IMR-90 (cell line): Measurements from ENCODE around the gene MPPED1. TPM values are rescaled to one million over a fixed set of nuclear protein-coding genes. Genes with fewer than 3 reads are reported as not detected.

Source experiments
- ATAC-seq: fragments of 200-7000 bp; cut with Tn5 transposase; 2 replicates; pipeline ENCODE4 v1.9.1; 2020; ENCODE audit warnings: low read depth, mild to moderate bottlenecking, moderate library complexity
- BruUV-seq: library from RNA; stranded (reverse); fragments of 400-500 nt; replicated peaks from 2 replicates; lab custom pipeline; 2021; lab: Mats Ljungman, UMichigan
- CTCF ChIA-PET: fragments of 300-600 bp; formaldehyde crosslinking; extraction: SDS; loops from one replicate; lab custom pipeline; 2021; ENCODE audit warnings: antibody characterized with exemption; lab: Yijun Ruan, JAX
- POLR2A ChIA-PET: fragments of 300-600 bp; sonication (Branson Sonifier 250); formaldehyde crosslinking; loops from one replicate; lab custom pipeline; 2022; ENCODE audit warnings: antibody characterized with exemption; ENCODE audit not compliant: unreplicated experiment; lab: Charles Lee
- DNase-seq: peaks from one replicate; pipeline ENCODE4 v3.0.0; 2013
- H2AFZ ChIP-seq: replicated peaks from 2 replicates; pipeline ENCODE3; 2013; ENCODE audit warnings: low read length, mild to moderate bottlenecking; ENCODE audit not compliant: poor library complexity
- H2AK5ac ChIP-seq: 2 replicates; pipeline ENCODE4 v1.6.1; 2013; ENCODE audit warnings: low read depth, low read length, inconsistent platforms
- H2AK9ac ChIP-seq: replicated peaks from 2 replicates; pipeline ENCODE3; 2013; ENCODE audit warnings: mild to moderate bottlenecking, low read depth, low read length, moderate library complexity; ENCODE audit not compliant: poor library complexity
- H2BK120ac ChIP-seq: 2 replicates; pipeline ENCODE4 v1.6.1; 2013; ENCODE audit warnings: low read depth, low read length, inconsistent platforms
- H2BK15ac ChIP-seq: 3 replicates; pipeline ENCODE4 v1.6.1; 2013; ENCODE audit warnings: low read depth, low read length, inconsistent platforms
- H2BK20ac ChIP-seq: 2 replicates; pipeline ENCODE4 v1.6.1; 2013; ENCODE audit warnings: low read depth, mild to moderate bottlenecking, inconsistent platforms, low read length, moderate library complexity
- H2BK5ac ChIP-seq: 2 replicates; pipeline ENCODE4 v1.6.1; 2013; ENCODE audit warnings: mild to moderate bottlenecking, low read depth, low read length, inconsistent platforms; ENCODE audit not compliant: poor library complexity, severe bottlenecking
- H3K14ac ChIP-seq: replicated peaks from 2 replicates; pipeline ENCODE4 v1.6.1; 2013; ENCODE audit warnings: low read depth, low read length, inconsistent platforms
- H3K18ac ChIP-seq: 2 replicates; pipeline ENCODE4 v1.6.1; 2013; ENCODE audit warnings: low read depth, low read length, control low read depth
- H3K23ac ChIP-seq: 2 replicates; pipeline ENCODE4 v1.6.1; 2013; ENCODE audit warnings: low read depth, low read length, inconsistent platforms
- H3K27ac ChIP-seq: 2 replicates; pipeline ENCODE4 v1.5.1; 2013; ENCODE audit warnings: mild to moderate bottlenecking, control low read depth, low read length; ENCODE audit not compliant: insufficient read depth
- H3K27me3 ChIP-seq: 2 replicates; pipeline ENCODE4 v1.6.1; 2013; ENCODE audit warnings: low read length; ENCODE audit not compliant: control insufficient read depth, insufficient read depth
- H3K36me3 ChIP-seq: 2 replicates; pipeline ENCODE4 v1.6.1; 2013; ENCODE audit warnings: low read length, mixed read lengths; ENCODE audit not compliant: control insufficient read depth, insufficient read depth
- H3K4ac ChIP-seq: 2 replicates; pipeline ENCODE4 v1.6.1; 2013; ENCODE audit warnings: low read depth, low read length, inconsistent platforms
- H3K4me1 ChIP-seq: 2 replicates; pipeline ENCODE4 v1.6.1; 2013; ENCODE audit warnings: low read length, mixed read lengths; ENCODE audit not compliant: control insufficient read depth, insufficient read depth
- H3K4me2 ChIP-seq: 2 replicates; pipeline ENCODE4 v1.6.1; 2013; ENCODE audit warnings: low read depth, mild to moderate bottlenecking, control low read depth, low read length, moderate library complexity
- H3K4me3 ChIP-seq: 2 replicates; pipeline ENCODE4 v1.5.1; 2013; ENCODE audit warnings: low read depth, mild to moderate bottlenecking, control low read depth, low read length, moderate library complexity; ENCODE audit not compliant: insufficient read depth
- H3K56ac ChIP-seq: 2 replicates; pipeline ENCODE4 v1.6.1; 2013; ENCODE audit warnings: low read length, inconsistent platforms; ENCODE audit not compliant: insufficient read depth; ENCODE audit errors: extremely low read depth
- H3K79me1 ChIP-seq, 2 experiments: 2 replicates each; pipeline ENCODE4 v1.6.1; 2013; ENCODE audit warnings: low read length in 2 of 2, inconsistent platforms in 1 of 2, low read depth in 1 of 2
- H3K9ac ChIP-seq: 2 replicates; pipeline ENCODE4 v1.6.1; 2013; ENCODE audit warnings: low read depth, low read length, control low read depth
- H3K9me1 ChIP-seq: 2 replicates; pipeline ENCODE4 v1.6.1; 2013; ENCODE audit warnings: low read length, inconsistent platforms; ENCODE audit not compliant: insufficient read depth
- H3K9me3 ChIP-seq: 2 replicates; pipeline ENCODE4 v1.6.1; 2013; ENCODE audit warnings: low read length; ENCODE audit not compliant: control insufficient read depth, insufficient read depth
- H4K20me1 ChIP-seq: 2 replicates; pipeline ENCODE4 v1.6.1; 2013; ENCODE audit warnings: low read length, inconsistent platforms; ENCODE audit not compliant: insufficient read depth
- H4K5ac ChIP-seq: 2 replicates; pipeline ENCODE4 v1.6.1; 2013; ENCODE audit warnings: mild to moderate bottlenecking, low read depth, low read length, control low read depth
- H4K8ac ChIP-seq, 2 experiments: 2 replicates each; pipeline ENCODE4 v1.6.1; 2013; ENCODE audit warnings: low read depth in 2 of 2, low read length in 2 of 2, control low read depth in 1 of 2, inconsistent platforms in 1 of 2
- H4K91ac ChIP-seq: 2 replicates; pipeline ENCODE4 v1.6.1; 2013; ENCODE audit warnings: low read depth, low read length, inconsistent platforms; ENCODE audit not compliant: insufficient read depth
- BHLHE40 ChIP-seq: fragments of 150-350 bp; IDR thresholded peaks from 2 replicates; pipeline ENCODE4 v1.6.1; 2016; ENCODE audit warnings: mild to moderate bottlenecking, low read depth, low read length
- CEBPB ChIP-seq: IDR thresholded peaks from 2 replicates; pipeline ENCODE4 v1.6.1; 2012; ENCODE audit warnings: low read depth, low read length, improper control_type of control experiment
- CHD1 ChIP-seq: IDR thresholded peaks from 2 replicates; pipeline ENCODE4 v1.6.1; 2012; ENCODE audit warnings: low read depth, low read length, improper control_type of control experiment
- FOS ChIP-seq: fragments of 150-350 bp; IDR thresholded peaks from 2 replicates; pipeline ENCODE4 v1.6.1; 2016; ENCODE audit warnings: low read depth, low read length
- MAFK ChIP-seq: IDR thresholded peaks from 2 replicates; pipeline ENCODE4 v1.6.1; 2012; ENCODE audit warnings: low read depth, low read length, improper control_type of control experiment
- POLR2A ChIP-seq: IDR thresholded peaks from 2 replicates; pipeline ENCODE4 v1.6.1; 2012; ENCODE audit warnings: mild to moderate bottlenecking, low read depth, low read length
- RAD21 ChIP-seq: IDR thresholded peaks from 2 replicates; pipeline ENCODE4 v1.6.1; 2012; ENCODE audit warnings: low read length, improper control_type of control experiment
- RCOR1 ChIP-seq: IDR thresholded peaks from 2 replicates; pipeline ENCODE4 v1.6.1; 2012; ENCODE audit warnings: mild to moderate bottlenecking, low read length, improper control_type of control experiment; ENCODE audit not compliant: insufficient replicate concordance
- RFX5 ChIP-seq: IDR thresholded peaks from 2 replicates; pipeline ENCODE4 v1.8.0; 2012; ENCODE audit warnings: low read depth, mild to moderate bottlenecking, low read length, moderate library complexity
- SMC3 ChIP-seq: fragments of 150-350 bp; IDR thresholded peaks from 2 replicates; pipeline ENCODE4 v1.6.1; 2016; ENCODE audit warnings: low read depth, mild to moderate bottlenecking, antibody characterized with exemption, low read length, moderate library complexity
- WGBS, 2 experiments: methylation state at CpG; one replicate each; pipeline versions ENCODE4 v1.1.5 to v1.1.7; 2013; ENCODE audit warnings: missing lambda C conversion rate in 2 of 2; ENCODE audit not compliant: insufficient read length in 1 of 2; ENCODE audit errors: extremely low coverage in 2 of 2; 5-methylcytosine and 5-hydroxymethylcytosine counted together
- dilution Hi-C: fragments of 300-500 bp; cut with HindIII; formaldehyde crosslinking; loops from one replicate; pipeline ENCODE4 v1.14.3; 2018; ENCODE audit warnings: low sequenced_read_pairs; ENCODE audit not compliant: unreplicated experiment
- in situ Hi-C: fragments of 300-500 bp; cut with MboI; formaldehyde crosslinking; loops from 3 replicates; pipeline ENCODE4 v1.14.3; 2019; ENCODE audit warnings: low sequenced_read_pairs, inconsistent platforms, mixed read lengths
- intact Hi-C: fragments of 100-400 bp; cut with micrococcal nuclease; formaldehyde crosslinking; loops from 2 replicates; pipeline ENCODE4 v1.10.0; 2022
- polyA plus RNA-seq, 3 experiments: library from polyadenylated mRNA; depleted of rRNA; stranded (reverse); fragments of >200 nt; gene quantifications; 2 replicates each; pipeline ENCODE4 v1.2.3, GENCODE V29; 2012; ENCODE audit warnings: low replicate concordance in 1 of 3
- total RNA-seq: library from RNA; depleted of rRNA; stranded (reverse); fragments of >200 nt; gene quantifications from 2 replicates; pipeline ENCODE4 v1.2.3, GENCODE V29; 2012
- TF ChIP-seq, protein P1 (sequence below): fragments of 150-350 bp; IDR thresholded peaks from 2 replicates; pipeline ENCODE4 v1.6.1; 2017; ENCODE audit warnings: mild to moderate bottlenecking, antibody characterized with exemption, low read length, low read depth

MPPED1 gene
- total and polyA plus RNA-seq, 2 of the 4 experiments (the other 2 are of a cell fraction): not detected

DNA sequence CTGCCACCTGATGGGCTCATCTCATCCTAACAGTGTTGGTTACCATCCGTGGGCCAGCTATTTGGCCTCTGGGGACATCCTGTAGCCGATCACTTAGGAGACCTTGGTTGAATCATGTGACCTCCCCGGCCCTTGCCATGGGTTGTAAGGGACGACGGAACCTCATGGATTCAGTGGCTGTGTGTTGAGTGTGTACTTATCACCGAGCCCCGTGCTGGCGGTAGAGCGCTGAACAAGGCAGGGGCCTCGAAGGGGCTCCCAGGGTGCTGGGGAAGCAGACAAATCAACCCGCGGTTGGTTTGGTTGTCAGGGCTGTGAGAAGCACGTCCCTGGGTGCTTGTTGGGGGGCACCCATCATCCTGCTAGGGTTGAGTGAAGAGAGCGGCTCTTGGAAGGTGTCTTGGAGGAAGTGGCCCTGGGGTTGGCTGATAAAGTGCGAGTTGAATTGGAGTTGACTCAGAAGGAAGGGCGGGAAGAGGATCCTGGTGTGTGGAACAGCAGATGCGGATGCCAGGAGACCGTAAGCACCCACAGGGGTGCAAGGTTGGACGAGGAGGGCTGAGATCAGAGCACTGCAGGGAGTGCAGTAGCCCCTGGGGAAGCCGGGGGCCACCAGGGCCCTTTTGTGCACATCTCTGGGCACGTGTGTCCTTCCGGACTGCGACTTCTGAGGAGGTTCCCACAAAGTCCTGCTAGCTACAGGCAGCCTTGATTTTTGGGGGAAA, 53.6 kb downstream of the MPPED1 start:
- DNase-seq (no peak), ATAC-seq (no peak)
- dilution Hi-C loops: no loop called here
- intact Hi-C loops: no loop called here
- WGBS, 2 experiments: 56% methylated on average over 9 of the region's 23 CpGs; no CpG with 5 or more reads in 1 of the 2 experiments
- Histone ChIP-seq H3K9ac (no peak overlapping the region), H2AFZ (no peak overlapping the region), H4K20me1 (no peaks in the 10 kb centered on the region), H3K56ac (no peak overlapping the region), H3K18ac (no peak overlapping the region), H4K8ac (no peak overlapping the region), H3K9me3 (peaks cover 1% of the 10 kb centered on the region; the same call in 1 of the 2 replicates), H2AK9ac (no peak overlapping the region), H3K4me2 (no peak overlapping the region), H4K5ac (no peak overlapping the region), H3K4ac (no peak overlapping the region), H3K4me1 (no peaks in the 10 kb centered on the region), H2BK5ac (no peak overlapping the region), H2AK5ac (no peak overlapping the region), H3K36me3 (no peaks in the 10 kb centered on the region), H3K23ac (no peak overlapping the region), H3K27me3 (no peaks in the 10 kb centered on the region; the same call in 1 of the 2 replicates), H2BK120ac (no peak overlapping the region), H3K9me1 (no peaks in the 10 kb centered on the region), H3K79me1 (no peaks in the 10 kb centered on the region), H4K91ac (no peak overlapping the region), H2BK15ac (no peak overlapping the region), H2BK20ac (no peak overlapping the region), H3K27ac (no peak overlapping the region), H3K14ac (no peak overlapping the region), H3K4me3 (no peak overlapping the region)
- TF ChIP-seq FOS (no peak), RCOR1 (no peak), RFX5 (no peak), CHD1 (no peak), CEBPB (no peak), RAD21 (no peak), MAFK (no peak), BHLHE40 (no peak), SMC3 (no peak), POLR2A (no peak)
- TF ChIP-seq, protein P1, sequence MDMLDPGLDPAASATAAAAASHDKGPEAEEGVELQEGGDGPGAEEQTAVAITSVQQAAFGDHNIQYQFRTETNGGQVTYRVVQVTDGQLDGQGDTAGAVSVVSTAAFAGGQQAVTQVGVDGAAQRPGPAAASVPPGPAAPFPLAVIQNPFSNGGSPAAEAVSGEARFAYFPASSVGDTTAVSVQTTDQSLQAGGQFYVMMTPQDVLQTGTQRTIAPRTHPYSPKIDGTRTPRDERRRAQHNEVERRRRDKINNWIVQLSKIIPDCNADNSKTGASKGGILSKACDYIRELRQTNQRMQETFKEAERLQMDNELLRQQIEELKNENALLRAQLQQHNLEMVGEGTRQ: no peak
- POLR2A ChIA-PET: no interaction called here
- CTCF ChIA-PET: no interaction called here
- in situ Hi-C loops: no loop called here
- BruUV-seq: no TSS peak
